ENCODE measurements around the gene NYAP1. TPM values are rescaled to one million over a fixed set of nuclear protein-coding genes. Genes with fewer than 3 reads are reported as not detected.
A peak's percentile ranks its signal among the peaks of the same experiment; 100 is the strongest.

NYAP1 gene
- total and polyA plus RNA-seq, 7 experiments from 2014 or later: 0.11 to 0.64 (median 0.44) TPM; not detected in 2

- no peak for DNase-seq
- Mint-ChIP-seq H3K4me1 (peaks cover 7 to 32% (median 19%) of the 10 kb centered on the region in 7 donors), H3K27ac (peak overlapping the region in 8 of 9 donors; percentile 17 to 85 (median 60)), H3K9me3 (peaks cover 0 to 1% (median 0%) of the 10 kb centered on the region in 11 donors), H3K27me3 (peaks cover 0 to 2% (median 0%) of the 10 kb centered on the region in 5 donors), H3K4me3 (peak overlapping the region; percentile 7 to 76 (median 58)), H3K36me3 (no peaks in the 10 kb centered on the region)
- ChIA-PET CTCF (interaction anchor here (1.0 to 1.8 kb wide), 2 partner anchors 35 to 75 kb away, joined by 7 to 8 read pairs; no protein-coding TSS in a partner anchor), POLR2A (no interaction called here)
- H3K27ac ChIP-seq (ENCODE audit: low read depth, low read length): no peak overlapping the region
- H3K4me3 ChIP-seq (ENCODE audit: low read length): no peak overlapping the region
- intact Hi-C loops (cut with micrococcal nuclease): no loop called here
- ATAC-seq: no peak
- H3K27me3 ChIP-seq (ENCODE audit: control insufficient read depth in 2 of 2, insufficient read depth in 2 of 2, low read length in 2 of 2): no peaks in the 10 kb centered on the region
- H3K4me1 ChIP-seq (ENCODE audit: control insufficient read depth in 2 of 2, insufficient read depth in 2 of 2, low read length in 2 of 2): peaks cover 8 to 15% of the 10 kb centered on the region in 2 donors
- no peaks in the 10 kb centered on the region for H3K36me3 ChIP-seq (ENCODE audit: control insufficient read depth in 2 of 3, insufficient read depth in 3 of 3, low read length in 3 of 3)
- no peaks in the 10 kb centered on the region for H3K9me3 ChIP-seq (ENCODE audit: control insufficient read depth in 2 of 3, low read length in 3 of 3)
Observed at GRCh38 chr7:100484673-100485045, 932 bp downstream of the NYAP1 start.

DNA sequence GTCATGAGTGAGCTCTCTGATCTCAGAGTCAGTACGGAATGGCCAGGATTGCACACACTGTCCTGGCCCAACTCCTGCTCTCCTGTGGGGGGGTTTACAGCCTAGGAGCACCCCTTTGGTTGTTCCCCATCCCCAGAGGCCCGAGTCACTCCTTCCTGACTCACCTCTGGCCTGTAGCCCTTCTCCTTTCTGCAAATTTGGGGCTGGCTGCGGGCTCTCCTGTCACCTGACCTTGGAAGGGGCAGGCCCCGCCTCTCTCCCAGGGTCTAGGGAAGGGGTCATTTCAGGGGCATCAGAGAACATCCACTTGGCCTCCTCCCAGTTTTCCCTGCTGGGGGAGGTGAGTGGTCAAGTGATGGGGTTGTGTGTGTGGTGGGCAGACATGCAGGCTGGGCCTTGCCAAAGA is 1.7 kb downstream of the NYAP1 start:
- no peak for DNase-seq
- intact Hi-C loops (cut with micrococcal nuclease): no loop called here
- ATAC-seq: no peak
- POLR2A ChIA-PET: interaction anchor here (0.7 kb wide), 1 partner anchor 101 kb away, joined by 3 read pairs; no protein-coding TSS in a partner anchor
- Mint-ChIP-seq H3K27me3 (peaks cover 0 to 2% (median 0%) of the 10 kb centered on the region in 5 donors), H3K36me3 (no peaks in the 10 kb centered on the region), H3K4me1 (peaks cover 7 to 27% (median 18%) of the 10 kb centered on the region in 7 donors), H3K4me3 (peak overlapping the region in 1 of 10 donors; percentile 58), H3K27ac (peak overlapping the region in 3 of 9 donors; percentile 28 to 63 (median 49)), H3K9me3 (peaks cover 0 to 1% (median 0%) of the 10 kb centered on the region in 11 donors)
- CTCF ChIA-PET: interaction anchor here (1.0 to 1.8 kb wide), 2 partner anchors 34 to 74 kb away, joined by 7 to 8 read pairs; no protein-coding TSS in a partner anchor
- H3K4me3 ChIP-seq (ENCODE audit: low read length): no peak overlapping the region
- no peaks in the 10 kb centered on the region for H3K9me3 ChIP-seq (ENCODE audit: control insufficient read depth in 2 of 3, low read length in 3 of 3)
- H3K36me3 ChIP-seq (ENCODE audit: control insufficient read depth in 2 of 3, insufficient read depth in 3 of 3, low read length in 3 of 3): no peaks in the 10 kb centered on the region
- H3K27ac ChIP-seq (ENCODE audit: low read depth, low read length): no peak overlapping the region
- peaks cover 6 to 13% of the 10 kb centered on the region in 2 donors for H3K4me1 ChIP-seq (ENCODE audit: control insufficient read depth in 2 of 2, insufficient read depth in 2 of 2, low read length in 2 of 2)
- H3K27me3 ChIP-seq (ENCODE audit: control insufficient read depth in 2 of 2, insufficient read depth in 2 of 2, low read length in 2 of 2): no peaks in the 10 kb centered on the region

DNA sequence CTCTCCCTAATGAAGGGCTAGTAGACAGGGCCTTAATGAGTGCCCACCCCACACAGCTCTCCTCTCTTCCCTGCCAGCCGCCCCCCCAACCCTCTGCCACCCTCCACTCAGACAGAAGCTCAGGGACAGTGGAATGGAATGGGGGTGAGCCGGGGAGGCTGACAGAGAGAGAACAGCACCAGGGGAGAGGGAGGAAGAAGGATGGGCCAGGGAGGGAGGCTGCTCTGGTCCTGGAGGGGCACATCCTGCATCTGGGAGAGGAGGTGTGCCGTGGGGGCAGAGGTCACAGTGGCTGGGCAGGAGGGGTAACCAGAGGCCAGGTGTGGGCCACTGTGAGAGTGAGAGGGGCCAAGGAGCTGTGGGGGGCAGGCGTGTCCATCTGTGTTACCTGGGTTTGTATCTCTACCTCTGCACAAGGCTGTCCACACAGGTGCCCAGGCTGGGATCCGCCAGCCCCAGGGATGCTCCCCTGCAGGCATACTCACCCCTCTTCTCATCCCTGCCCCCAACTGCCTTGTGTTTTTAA is 2.4 kb downstream of the NYAP1 start:
- peaks cover 7 to 22% (median 16%) of the 10 kb centered on the region in 7 donors for H3K4me1 Mint-ChIP-seq
- intact Hi-C loops (cut with micrococcal nuclease): no loop called here
- DNase-seq: no peak
- H3K9me3 ChIP-seq (ENCODE audit: control insufficient read depth in 2 of 3, low read length in 3 of 3): no peaks in the 10 kb centered on the region
- H3K27me3 Mint-ChIP-seq: peaks cover 0 to 2% (median 0%) of the 10 kb centered on the region in 5 donors
- H3K27me3 ChIP-seq (ENCODE audit: control insufficient read depth in 2 of 2, insufficient read depth in 2 of 2, low read length in 2 of 2): no peaks in the 10 kb centered on the region
- ChIA-PET CTCF (interaction anchor here (0.6 to 1.8 kb wide), 2 partner anchors 73 to 139 kb away, joined by 8 read pairs; no protein-coding TSS in a partner anchor), POLR2A (interaction anchor here (0.5 kb wide), 1 partner anchor 49 kb away, joined by 4 read pairs; the partner anchor contains the start of gene PPP1R35)
- H3K4me3 ChIP-seq (ENCODE audit: low read length): no peak overlapping the region
- no peaks in the 10 kb centered on the region for H3K36me3 ChIP-seq (ENCODE audit: control insufficient read depth in 2 of 3, insufficient read depth in 3 of 3, low read length in 3 of 3)
- H3K9me3 Mint-ChIP-seq: peaks cover 0 to 1% (median 0%) of the 10 kb centered on the region in 11 donors
- H3K36me3 Mint-ChIP-seq: no peaks in the 10 kb centered on the region
- peak overlapping the region in 1 of 10 donors; percentile 9 for H3K4me3 Mint-ChIP-seq
- ATAC-seq: no peak
- H3K27ac Mint-ChIP-seq: peak overlapping the region in 5 of 9 donors; percentile 19 to 86 (median 54)
- H3K27ac ChIP-seq (ENCODE audit: low read depth, low read length): no peak overlapping the region
- peaks cover 6 to 13% of the 10 kb centered on the region in 2 donors for H3K4me1 ChIP-seq (ENCODE audit: control insufficient read depth in 2 of 2, insufficient read depth in 2 of 2, low read length in 2 of 2)

DNA sequence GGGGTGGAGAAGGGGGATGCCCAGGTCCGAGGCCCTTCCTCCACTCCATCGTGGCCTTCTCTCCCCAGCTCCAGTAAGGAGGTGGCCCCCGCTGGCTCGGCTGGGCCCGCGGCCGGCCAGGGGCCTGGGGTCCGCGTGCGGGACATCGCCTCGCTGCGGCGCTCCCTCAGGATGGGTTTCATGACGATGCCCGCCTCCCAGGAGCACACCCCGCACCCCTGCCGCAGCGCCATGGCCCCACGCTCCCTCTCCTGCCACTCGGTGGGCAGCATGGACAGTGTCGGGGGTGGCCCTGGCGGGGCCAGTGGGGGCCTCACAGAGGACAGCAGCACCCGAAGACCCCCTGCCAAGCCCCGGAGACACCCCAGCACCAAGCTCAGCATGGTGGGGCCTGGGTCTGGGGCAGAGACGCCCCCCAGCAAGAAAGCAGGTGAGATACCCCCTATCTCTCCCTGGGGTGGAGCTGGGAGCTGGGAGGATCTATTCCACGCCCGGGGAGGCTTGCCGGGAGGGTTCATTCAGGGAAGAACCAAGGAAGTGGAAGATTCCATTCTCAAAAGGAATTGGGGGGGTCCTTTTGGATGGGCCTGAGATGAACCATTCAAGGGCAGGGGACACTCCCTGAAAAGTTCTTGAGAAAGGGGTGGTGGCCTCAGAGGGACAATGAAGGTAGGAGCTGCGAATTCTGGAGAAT is 3.2 kb downstream of the NYAP1 start:
- ChIA-PET POLR2A (interaction anchor here (0.5 to 0.7 kb wide), 4 partner anchors 33 to 74 kb away, joined by 3 to 4 read pairs (median 3); partner anchors contain the start of gene PPP1R35), CTCF (interaction anchor here (0.6 to 1.0 kb wide), 4 partner anchors 19 to 385 kb away, joined by 3 to 8 read pairs (median 4); no protein-coding TSS in a partner anchor)
- H3K9me3 ChIP-seq (ENCODE audit: control insufficient read depth in 2 of 3, low read length in 3 of 3): no peaks in the 10 kb centered on the region
- no peak for DNase-seq
- no peaks in the 10 kb centered on the region for H3K27me3 ChIP-seq (ENCODE audit: control insufficient read depth in 2 of 2, insufficient read depth in 2 of 2, low read length in 2 of 2)
- H3K9me3 Mint-ChIP-seq: peaks cover 0 to 1% (median 0%) of the 10 kb centered on the region in 11 donors
- ATAC-seq: no peak
- H3K4me1 Mint-ChIP-seq: peaks cover 7 to 19% (median 13%) of the 10 kb centered on the region in 7 donors
- H3K27ac Mint-ChIP-seq: no peak overlapping the region
- no peak overlapping the region for H3K4me3 ChIP-seq (ENCODE audit: low read length)
- no peak overlapping the region for H3K27ac ChIP-seq (ENCODE audit: low read depth, low read length)
- no peak overlapping the region for H3K4me3 Mint-ChIP-seq
- intact Hi-C loops (cut with micrococcal nuclease): no loop called here
- peaks cover 0 to 2% (median 0%) of the 10 kb centered on the region in 5 donors for H3K27me3 Mint-ChIP-seq
- H3K36me3 Mint-ChIP-seq: no peaks in the 10 kb centered on the region
- H3K36me3 ChIP-seq (ENCODE audit: control insufficient read depth in 2 of 3, insufficient read depth in 3 of 3, low read length in 3 of 3): no peaks in the 10 kb centered on the region
- peaks cover 6 to 11% of the 10 kb centered on the region in 2 donors for H3K4me1 ChIP-seq (ENCODE audit: control insufficient read depth in 2 of 2, insufficient read depth in 2 of 2, low read length in 2 of 2)

DNA sequence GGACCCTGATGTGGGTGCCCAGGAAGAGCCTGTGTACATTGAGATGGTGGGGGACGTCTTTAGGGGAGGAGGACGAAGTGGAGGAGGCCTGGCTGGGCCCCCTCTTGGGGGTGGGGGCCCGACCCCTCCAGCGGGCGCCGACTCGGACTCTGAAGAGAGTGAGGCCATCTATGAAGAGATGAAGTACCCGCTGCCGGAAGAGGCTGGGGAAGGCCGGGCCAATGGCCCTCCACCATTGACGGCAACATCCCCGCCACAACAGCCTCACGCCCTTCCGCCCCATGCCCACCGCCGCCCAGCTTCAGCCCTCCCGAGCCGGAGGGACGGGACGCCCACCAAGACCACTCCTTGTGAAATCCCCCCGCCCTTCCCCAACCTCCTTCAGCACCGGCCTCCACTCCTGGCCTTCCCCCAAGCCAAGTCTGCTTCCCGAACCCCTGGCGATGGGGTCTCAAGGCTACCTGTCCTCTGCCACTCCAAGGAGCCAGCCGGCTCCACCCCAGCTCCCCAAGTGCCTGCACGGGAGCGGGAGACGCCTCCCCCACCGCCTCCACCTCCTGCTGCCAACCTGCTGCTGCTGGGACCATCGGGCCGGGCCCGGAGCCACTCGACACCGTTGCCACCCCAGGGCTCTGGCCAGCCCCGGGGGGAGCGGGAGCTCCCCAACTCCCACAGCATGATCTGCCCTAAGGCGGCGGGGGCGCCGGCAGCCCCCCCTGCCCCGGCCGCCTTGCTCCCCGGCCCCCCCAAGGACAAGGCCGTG is 4.8 kb downstream of the NYAP1 start:
- H3K9me3 Mint-ChIP-seq: peaks cover 0 to 1% (median 0%) of the 10 kb centered on the region in 11 donors
- Histone ChIP-seq H3K36me3 (ENCODE audit: control insufficient read depth in 2 of 3, insufficient read depth in 3 of 3, low read length in 3 of 3) (no peaks in the 10 kb centered on the region), H3K27ac (ENCODE audit: low read depth, low read length) (no peak overlapping the region), H3K4me1 (ENCODE audit: control insufficient read depth in 2 of 2, insufficient read depth in 2 of 2, low read length in 2 of 2) (no peaks in the 10 kb centered on the region), H3K4me3 (ENCODE audit: low read length) (no peak overlapping the region), H3K27me3 (ENCODE audit: control insufficient read depth in 2 of 2, insufficient read depth in 2 of 2, low read length in 2 of 2) (no peaks in the 10 kb centered on the region), H3K9me3 (ENCODE audit: control insufficient read depth in 2 of 3, low read length in 3 of 3) (no peaks in the 10 kb centered on the region)
- peaks cover 0 to 8% (median 0%) of the 10 kb centered on the region in 5 donors for H3K27me3 Mint-ChIP-seq
- no peak overlapping the region for H3K27ac Mint-ChIP-seq
- POLR2A ChIA-PET: interaction anchor here (1.1 kb wide), 1 partner anchor 9 kb away, joined by 4 read pairs; no protein-coding TSS in a partner anchor
- no peak overlapping the region for H3K4me3 Mint-ChIP-seq
- intact Hi-C loops (cut with micrococcal nuclease): no loop called here
- peaks cover 0 to 2% (median 0%) of the 10 kb centered on the region in 5 donors for H3K36me3 Mint-ChIP-seq
- DNase-seq (no peak), ATAC-seq (no peak)
- H3K4me1 Mint-ChIP-seq: peaks cover 7 to 21% (median 15%) of the 10 kb centered on the region in 7 donors
- CTCF ChIA-PET: no interaction called here

DNA sequence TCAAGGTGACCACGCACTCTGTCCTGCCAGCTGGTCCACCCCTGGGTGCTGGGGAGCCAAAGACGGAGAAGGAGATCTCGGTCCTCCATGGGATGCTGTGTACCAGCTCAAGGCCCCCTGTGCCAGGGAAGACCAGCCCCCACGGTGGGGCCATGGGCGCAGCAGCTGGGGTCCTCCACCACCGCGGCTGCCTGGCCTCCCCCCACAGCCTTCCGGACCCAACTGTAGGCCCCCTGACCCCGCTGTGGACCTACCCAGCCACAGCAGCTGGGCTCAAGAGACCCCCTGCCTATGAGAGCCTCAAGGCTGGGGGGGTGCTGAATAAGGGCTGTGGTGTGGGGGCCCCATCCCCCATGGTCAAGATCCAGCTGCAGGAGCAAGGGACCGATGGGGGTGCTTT is 5.4 kb downstream of the NYAP1 start:
- ChIA-PET POLR2A (interaction anchor here (1.1 kb wide), 1 partner anchor 10 kb away, joined by 4 read pairs; no protein-coding TSS in a partner anchor), CTCF (no interaction called here)
- intact Hi-C loops (cut with micrococcal nuclease): no loop called here
- peaks cover 0 to 1% (median 0%) of the 10 kb centered on the region in 11 donors for H3K9me3 Mint-ChIP-seq
- peaks cover 0 to 2% (median 0%) of the 10 kb centered on the region in 5 donors for H3K36me3 Mint-ChIP-seq
- no peak overlapping the region for H3K27ac ChIP-seq (ENCODE audit: low read depth, low read length)
- H3K36me3 ChIP-seq (ENCODE audit: control insufficient read depth in 2 of 3, insufficient read depth in 3 of 3, low read length in 3 of 3): no peaks in the 10 kb centered on the region
- ATAC-seq (no peak), DNase-seq (no peak)
- H3K27ac Mint-ChIP-seq: peak overlapping the region in 1 of 9 donors; percentile 65
- no peaks in the 10 kb centered on the region for H3K27me3 ChIP-seq (ENCODE audit: control insufficient read depth in 2 of 2, insufficient read depth in 2 of 2, low read length in 2 of 2)
- H3K9me3 ChIP-seq (ENCODE audit: control insufficient read depth in 2 of 3, low read length in 3 of 3): no peaks in the 10 kb centered on the region
- H3K4me3 ChIP-seq (ENCODE audit: low read length): no peak overlapping the region
- peaks cover 0 to 12% (median 0%) of the 10 kb centered on the region in 5 donors for H3K27me3 Mint-ChIP-seq
- H3K4me1 ChIP-seq (ENCODE audit: control insufficient read depth in 2 of 2, insufficient read depth in 2 of 2, low read length in 2 of 2): peaks cover 0 to 5% of the 10 kb centered on the region in 2 donors
- peaks cover 8 to 23% (median 18%) of the 10 kb centered on the region in 7 donors for H3K4me1 Mint-ChIP-seq
- no peak overlapping the region for H3K4me3 Mint-ChIP-seq

Measured in naive thymus-derived CD4-positive, alpha-beta T cell (primary cell).